Measurements from ENCODE around the gene DPF3. TPM values are rescaled to one million over a fixed set of nuclear protein-coding genes. Genes with fewer than 3 reads are reported as not detected.

Gene DPF3
- 0.07 to 0.13 TPM (median 0.09 TPM) in 5 replicates for total RNA-seq (2022; extraction: Qiagen RNA extraction)

GRCh38 chr14:72893636-72894322 lies at the start of gene DPF3:
TSS of gene DPF3 (minus strand) at chr14:72894101. CDS start at chr14:72894088, 13 bp downstream.

DNA sequence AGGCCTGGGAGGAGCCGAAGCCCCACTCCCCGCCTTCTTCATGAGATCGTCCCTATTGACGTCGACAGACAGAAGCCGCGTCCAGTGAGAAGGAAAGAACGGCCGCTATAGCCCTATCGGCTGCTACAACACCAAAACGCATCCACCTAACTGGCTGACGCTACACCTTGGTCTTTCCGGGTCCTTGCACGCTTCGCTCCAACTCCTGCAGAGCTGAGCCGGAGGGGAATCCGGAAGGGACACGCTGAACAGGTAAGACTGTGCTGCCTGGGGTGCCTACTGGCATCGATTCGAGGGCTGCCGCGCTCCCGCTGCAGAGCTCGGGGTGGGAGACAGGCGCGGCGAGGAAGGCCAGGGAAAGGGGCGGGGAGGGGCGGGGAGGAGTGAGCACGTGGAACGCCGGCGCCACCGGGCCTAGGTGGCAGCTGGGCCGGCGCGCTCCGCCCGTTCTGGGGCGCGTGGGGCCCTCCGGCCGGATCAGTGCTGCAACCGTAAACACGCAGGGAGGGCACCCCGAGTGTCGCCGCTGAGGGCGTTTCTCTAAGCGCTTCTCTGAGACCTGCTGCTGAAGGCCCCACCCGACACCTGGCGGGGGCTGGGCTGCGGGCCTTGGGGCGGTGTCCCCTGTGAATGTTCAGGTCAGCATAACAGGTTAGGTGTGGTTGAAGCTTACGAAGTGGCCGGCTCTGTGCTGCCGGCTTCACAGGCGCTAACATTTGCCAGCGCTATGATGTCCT lies 32.6 kb upstream of the DPF3 start, which contains the start of gene DCAF4:
TSS of gene DCAF4 (plus strand) at position 173 of the 737 bp plus-strand sequence. CDS start 11,515 bp downstream, outside the sequence.

Other genes with a start within 250 kb of the DPF3 start
- 25.4 to 32.5 TPM (median 27.2 TPM) in 5 replicates for gene DCAF4, start 32.4 kb upstream of the DPF3 start, total RNA-seq (2022; extraction: Qiagen RNA extraction)
- gene ZFYVE1, start 133.0 kb upstream of the DPF3 start, total RNA-seq (2022; extraction: Qiagen RNA extraction) = 9.6 to 11.2 TPM (median 9.6 TPM) in 5 replicates
- 47.3 to 67.2 TPM (median 52.7 TPM) in 5 replicates for gene RBM25, start 164.4 kb upstream of the DPF3 start, total RNA-seq (2022; extraction: Qiagen RNA extraction)
- 58.5 to 82.0 TPM (median 63.7 TPM) in 5 replicates for gene PSEN1, start 242.4 kb upstream of the DPF3 start, total RNA-seq (2022; extraction: Qiagen RNA extraction)

All from A549 treated with Hydrocortisone at 1 μM for 4 hours (cell line).